22Rv1 (cell line): ENCODE measurements around the gene TNRC6C.

Experiments
- ZFX ChIP-seq: fragments of 450-650 bp; IDR thresholded peaks from 2 replicates; pipeline ENCODE4 v1.6.1; 2017; ENCODE audit warnings: antibody characterized with exemption, borderline replicate concordance
- TF ChIP-seq, protein P1 (sequence below): fragments of 450-650 bp; IDR thresholded peaks from 2 replicates; pipeline ENCODE4 v1.5.1; 2017; ENCODE audit warnings: mild to moderate bottlenecking

DNA sequence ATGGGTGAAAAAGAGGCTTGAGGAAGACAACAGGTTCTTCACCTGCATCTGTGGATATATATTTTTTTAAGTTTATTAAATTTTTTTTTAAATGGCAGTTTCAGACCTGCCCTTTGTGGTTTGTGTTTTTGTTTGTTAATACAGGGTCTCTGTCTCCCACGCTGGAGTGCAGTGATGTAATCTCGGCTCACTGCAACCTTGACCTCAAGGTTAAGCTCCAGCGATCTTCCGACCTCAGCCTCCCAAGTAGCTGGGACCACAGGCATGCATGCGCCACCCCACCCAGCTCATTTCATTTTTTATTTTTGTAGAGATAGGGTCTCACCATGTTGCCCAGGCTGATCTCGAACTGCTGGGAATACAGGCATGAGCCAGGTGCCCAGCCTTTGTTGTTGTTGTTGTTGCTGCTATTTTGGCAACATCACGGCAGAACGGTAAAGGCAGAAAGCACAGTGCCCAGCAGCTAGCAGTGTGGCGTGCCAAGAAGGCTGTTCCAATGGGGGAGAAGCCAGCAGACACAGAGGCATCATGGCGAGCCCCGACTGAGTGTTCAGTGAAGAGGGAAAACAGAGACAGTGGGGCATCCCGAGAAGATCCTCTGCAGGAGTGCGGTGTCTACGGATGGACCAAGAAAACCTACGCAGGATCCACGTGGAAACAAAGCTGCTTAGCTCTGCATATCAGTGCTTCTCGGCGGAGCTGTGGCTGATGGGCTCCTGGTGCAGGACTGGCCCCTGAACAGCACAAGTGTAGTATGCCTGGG is 150.4 kb downstream of the TNRC6C start:
- TF ChIP-seq, protein P1, sequence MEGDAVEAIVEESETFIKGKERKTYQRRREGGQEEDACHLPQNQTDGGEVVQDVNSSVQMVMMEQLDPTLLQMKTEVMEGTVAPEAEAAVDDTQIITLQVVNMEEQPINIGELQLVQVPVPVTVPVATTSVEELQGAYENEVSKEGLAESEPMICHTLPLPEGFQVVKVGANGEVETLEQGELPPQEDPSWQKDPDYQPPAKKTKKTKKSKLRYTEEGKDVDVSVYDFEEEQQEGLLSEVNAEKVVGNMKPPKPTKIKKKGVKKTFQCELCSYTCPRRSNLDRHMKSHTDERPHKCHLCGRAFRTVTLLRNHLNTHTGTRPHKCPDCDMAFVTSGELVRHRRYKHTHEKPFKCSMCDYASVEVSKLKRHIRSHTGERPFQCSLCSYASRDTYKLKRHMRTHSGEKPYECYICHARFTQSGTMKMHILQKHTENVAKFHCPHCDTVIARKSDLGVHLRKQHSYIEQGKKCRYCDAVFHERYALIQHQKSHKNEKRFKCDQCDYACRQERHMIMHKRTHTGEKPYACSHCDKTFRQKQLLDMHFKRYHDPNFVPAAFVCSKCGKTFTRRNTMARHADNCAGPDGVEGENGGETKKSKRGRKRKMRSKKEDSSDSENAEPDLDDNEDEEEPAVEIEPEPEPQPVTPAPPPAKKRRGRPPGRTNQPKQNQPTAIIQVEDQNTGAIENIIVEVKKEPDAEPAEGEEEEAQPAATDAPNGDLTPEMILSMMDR, result no peak
- TF ChIP-seq ZFX, result no peak
